ENCODE measurements around the gene CRACR2A. TPM values are rescaled to one million over a fixed set of nuclear protein-coding genes. Genes with fewer than 3 reads are reported as not detected.

Gene CRACR2A
- total RNA-seq, 1 donor from 2014 or later = 0.82 TPM

DNA sequence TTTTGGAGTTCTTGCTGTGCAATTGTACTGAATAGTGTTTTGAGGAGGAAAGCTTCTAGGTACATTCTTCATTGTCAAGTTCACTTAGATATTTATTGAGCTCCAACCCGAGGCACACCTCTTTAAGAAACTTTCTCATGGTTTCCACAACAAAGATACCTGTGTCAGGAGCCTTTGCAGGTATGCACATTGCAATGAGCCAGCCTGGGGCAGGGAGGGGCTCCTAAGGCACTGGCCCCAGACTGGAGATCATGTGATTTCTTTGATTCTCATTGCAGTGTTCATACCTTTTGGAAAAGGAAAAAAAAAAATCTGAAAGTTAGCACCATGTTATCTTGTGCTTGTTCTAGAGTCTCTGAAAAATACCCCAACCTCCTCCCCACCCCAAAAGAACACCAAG lies 181.6 kb downstream of the CRACR2A start:
- H3K4me1 Mint-ChIP-seq (ENCODE audit: low read depth) = no peaks in the 10 kb centered on the region
- H3K36me3 Mint-ChIP-seq (ENCODE audit: low read depth) = no peaks in the 10 kb centered on the region
- no peak overlapping the region for H3K4me3 Mint-ChIP-seq (ENCODE audit: unreplicated experiment)
- no peaks in the 10 kb centered on the region for H3K9me3 Mint-ChIP-seq (ENCODE audit: low read depth)
- DNase-seq (ENCODE audit: low spot score) = no peak
- H3K27me3 Mint-ChIP-seq (ENCODE audit: low read depth) = peaks cover 51% of the 10 kb centered on the region
- no peak overlapping the region for H3K27ac Mint-ChIP-seq (ENCODE audit: unreplicated experiment)
- TF ChIP-seq, protein P1, sequence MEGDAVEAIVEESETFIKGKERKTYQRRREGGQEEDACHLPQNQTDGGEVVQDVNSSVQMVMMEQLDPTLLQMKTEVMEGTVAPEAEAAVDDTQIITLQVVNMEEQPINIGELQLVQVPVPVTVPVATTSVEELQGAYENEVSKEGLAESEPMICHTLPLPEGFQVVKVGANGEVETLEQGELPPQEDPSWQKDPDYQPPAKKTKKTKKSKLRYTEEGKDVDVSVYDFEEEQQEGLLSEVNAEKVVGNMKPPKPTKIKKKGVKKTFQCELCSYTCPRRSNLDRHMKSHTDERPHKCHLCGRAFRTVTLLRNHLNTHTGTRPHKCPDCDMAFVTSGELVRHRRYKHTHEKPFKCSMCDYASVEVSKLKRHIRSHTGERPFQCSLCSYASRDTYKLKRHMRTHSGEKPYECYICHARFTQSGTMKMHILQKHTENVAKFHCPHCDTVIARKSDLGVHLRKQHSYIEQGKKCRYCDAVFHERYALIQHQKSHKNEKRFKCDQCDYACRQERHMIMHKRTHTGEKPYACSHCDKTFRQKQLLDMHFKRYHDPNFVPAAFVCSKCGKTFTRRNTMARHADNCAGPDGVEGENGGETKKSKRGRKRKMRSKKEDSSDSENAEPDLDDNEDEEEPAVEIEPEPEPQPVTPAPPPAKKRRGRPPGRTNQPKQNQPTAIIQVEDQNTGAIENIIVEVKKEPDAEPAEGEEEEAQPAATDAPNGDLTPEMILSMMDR (IDR thresholded peaks at IDR 0.05) = no peak

DNA sequence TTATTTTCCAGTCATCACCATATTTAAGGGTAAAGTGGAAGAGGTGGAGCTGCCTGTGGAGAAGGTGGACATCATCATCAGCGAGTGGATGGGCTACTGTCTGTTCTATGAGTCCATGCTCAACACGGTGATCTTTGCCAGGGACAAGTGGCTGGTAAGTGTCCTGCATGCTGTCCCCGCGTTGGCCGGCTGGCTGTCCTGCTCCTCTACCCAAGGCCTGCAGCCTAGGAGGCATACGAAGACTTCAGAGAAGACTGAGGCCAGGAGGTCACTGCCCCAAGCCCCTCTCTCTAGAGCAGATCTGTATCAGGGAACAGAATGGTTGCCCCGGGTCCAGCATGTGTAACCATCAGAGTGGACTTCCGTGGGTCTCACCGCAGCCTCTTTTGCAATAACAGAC lies 184.2 kb downstream of the CRACR2A start:
- H3K9me3 Mint-ChIP-seq (ENCODE audit: low read depth) = no peaks in the 10 kb centered on the region
- H3K27ac Mint-ChIP-seq (ENCODE audit: unreplicated experiment) = no peak overlapping the region
- H3K4me1 Mint-ChIP-seq (ENCODE audit: low read depth) = no peaks in the 10 kb centered on the region
- TF ChIP-seq, protein P1 (IDR thresholded peaks at IDR 0.05) = no peak
- no peaks in the 10 kb centered on the region for H3K36me3 Mint-ChIP-seq (ENCODE audit: low read depth)
- H3K27me3 Mint-ChIP-seq (ENCODE audit: low read depth) = peaks cover 31% of the 10 kb centered on the region
- no peak for DNase-seq (ENCODE audit: low spot score)
- no peak overlapping the region for H3K4me3 Mint-ChIP-seq (ENCODE audit: unreplicated experiment)

DNA sequence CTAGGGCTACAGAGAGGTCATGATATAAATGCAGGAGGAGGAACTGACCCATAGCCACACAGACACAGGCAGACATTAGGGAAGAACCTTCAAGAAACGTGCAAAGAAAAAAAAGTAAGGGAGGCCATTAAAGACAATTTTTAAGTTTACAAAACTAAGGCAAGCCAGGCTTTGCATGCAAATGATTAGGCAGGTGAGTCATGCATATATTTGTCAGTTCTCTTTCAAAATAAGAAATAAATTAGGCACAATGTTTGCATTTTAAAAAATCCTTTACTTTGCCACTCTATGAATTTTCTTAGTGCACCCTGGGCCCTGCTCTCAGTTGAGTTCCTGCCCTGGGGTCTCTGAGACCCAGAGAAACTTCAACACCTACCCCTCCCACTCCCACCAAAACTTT lies 186.9 kb downstream of the CRACR2A start:
- Mint-ChIP-seq H3K4me1 (ENCODE audit: low read depth) (no peaks in the 10 kb centered on the region), H3K27me3 (ENCODE audit: low read depth) (peaks cover 13% of the 10 kb centered on the region), H3K9me3 (ENCODE audit: low read depth) (no peaks in the 10 kb centered on the region), H3K4me3 (ENCODE audit: unreplicated experiment) (no peak overlapping the region), H3K36me3 (ENCODE audit: low read depth) (no peaks in the 10 kb centered on the region), H3K27ac (ENCODE audit: unreplicated experiment) (no peak overlapping the region)
- DNase-seq (ENCODE audit: low spot score) = no peak
- TF ChIP-seq, protein P1 (IDR thresholded peaks at IDR 0.05) = no peak

Other genes with a start within 250 kb of the CRACR2A start
- 7.1 to 10.2 TPM (median 7.1 TPM) in 3 replicates for gene PARP11, start 120.3 kb upstream of the CRACR2A start, total RNA-seq